MM.1S (cell line): ENCODE measurements around the gene MUC12.

Experiments used
- DNase-seq: peaks from one replicate; pipeline ENCODE4 v3.0.0-alpha.2; 2015
- H2AFZ ChIP-seq: fragments of 300-600 bp; sonication (generic); 2 replicates; pipeline ENCODE4 v1.6.0; 2016; ENCODE audit warnings: antibody characterized with exemption, low read length
- H3F3A ChIP-seq: fragments of 300-600 bp; sonication (generic); 2 replicates; pipeline ENCODE4 v1.6.1; 2016; ENCODE audit warnings: mild to moderate bottlenecking, antibody characterized with exemption, low read length, moderate library complexity, mixed read lengths; ENCODE audit not compliant: insufficient read depth
- H3K27ac ChIP-seq: fragments of 300-600 bp; sonication (generic); 2 replicates; pipeline ENCODE4 v1.5.1; 2016; ENCODE audit warnings: mild to moderate bottlenecking, low read length
- H3K27me3 ChIP-seq: fragments of 300-600 bp; sonication (generic); replicated peaks from 2 replicates; pipeline ENCODE4 v1.6.0; 2016; ENCODE audit warnings: low read length; ENCODE audit not compliant: insufficient read depth
- H3K36me3 ChIP-seq: fragments of 300-600 bp; sonication (generic); replicated peaks from 2 replicates; pipeline ENCODE4 v1.6.1; 2016; ENCODE audit warnings: mild to moderate bottlenecking, low read length, mixed read lengths; ENCODE audit not compliant: insufficient read depth
- H3K4me1 ChIP-seq: fragments of 300-600 bp; sonication (generic); 2 replicates; pipeline ENCODE4 v1.6.1; 2016; ENCODE audit warnings: low read length, mixed read lengths
- H3K4me2 ChIP-seq: fragments of 300-600 bp; sonication (generic); 2 replicates; pipeline ENCODE4 v1.6.0; 2016; ENCODE audit warnings: low read depth, low read length
- H3K4me3 ChIP-seq: fragments of 300-600 bp; sonication (generic); 2 replicates; pipeline ENCODE4 v1.5.1; 2016; ENCODE audit warnings: low read length, mixed read lengths
- H3K79me2 ChIP-seq: fragments of 300-600 bp; sonication (generic); 2 replicates; pipeline ENCODE4 v1.6.1; 2016; ENCODE audit warnings: mixed run types, low read length, mixed read lengths
- H3K9ac ChIP-seq: fragments of 300-600 bp; sonication (generic); 2 replicates; pipeline ENCODE4 v1.6.1; 2016; ENCODE audit warnings: low read length, mixed read lengths
- H3K9me2 ChIP-seq: fragments of 300-600 bp; sonication (generic); replicated peaks from 2 replicates; pipeline ENCODE4 v1.6.1; 2016; ENCODE audit warnings: mild to moderate bottlenecking, low read length, mixed read lengths; ENCODE audit not compliant: insufficient read depth
- H3K9me3 ChIP-seq: fragments of 300-600 bp; sonication (generic); replicated peaks from 2 replicates; pipeline ENCODE4 v1.6.1; 2016; ENCODE audit warnings: mild to moderate bottlenecking, low read length, mixed read lengths; ENCODE audit not compliant: insufficient read depth
- H4K20me1 ChIP-seq: fragments of 300-600 bp; sonication (generic); 2 replicates; pipeline ENCODE4 v1.6.1; 2016; ENCODE audit warnings: mild to moderate bottlenecking, low read length, moderate library complexity, mixed read lengths; ENCODE audit not compliant: insufficient read depth
- CTCF ChIP-seq: fragments of 300-600 bp; sonication (generic); IDR thresholded peaks from 2 replicates; pipeline ENCODE4 v1.5.1; 2016; ENCODE audit warnings: antibody characterized with exemption, low read length, mixed read lengths
- EZH2 ChIP-seq: fragments of 300-600 bp; sonication (generic); optimal IDR thresholded peaks from 2 replicates; pipeline ENCODE3; 2017; ENCODE audit warnings: low read depth, mild to moderate bottlenecking, antibody characterized with exemption, low read length, mixed read lengths
- EZH2phosphoT487 ChIP-seq: fragments of 300-600 bp; sonication (generic); IDR thresholded peaks from 2 replicates; pipeline ENCODE4 v1.6.1; 2018; ENCODE audit warnings: antibody characterized with exemption, low read length

MUC12 gene

DNA sequence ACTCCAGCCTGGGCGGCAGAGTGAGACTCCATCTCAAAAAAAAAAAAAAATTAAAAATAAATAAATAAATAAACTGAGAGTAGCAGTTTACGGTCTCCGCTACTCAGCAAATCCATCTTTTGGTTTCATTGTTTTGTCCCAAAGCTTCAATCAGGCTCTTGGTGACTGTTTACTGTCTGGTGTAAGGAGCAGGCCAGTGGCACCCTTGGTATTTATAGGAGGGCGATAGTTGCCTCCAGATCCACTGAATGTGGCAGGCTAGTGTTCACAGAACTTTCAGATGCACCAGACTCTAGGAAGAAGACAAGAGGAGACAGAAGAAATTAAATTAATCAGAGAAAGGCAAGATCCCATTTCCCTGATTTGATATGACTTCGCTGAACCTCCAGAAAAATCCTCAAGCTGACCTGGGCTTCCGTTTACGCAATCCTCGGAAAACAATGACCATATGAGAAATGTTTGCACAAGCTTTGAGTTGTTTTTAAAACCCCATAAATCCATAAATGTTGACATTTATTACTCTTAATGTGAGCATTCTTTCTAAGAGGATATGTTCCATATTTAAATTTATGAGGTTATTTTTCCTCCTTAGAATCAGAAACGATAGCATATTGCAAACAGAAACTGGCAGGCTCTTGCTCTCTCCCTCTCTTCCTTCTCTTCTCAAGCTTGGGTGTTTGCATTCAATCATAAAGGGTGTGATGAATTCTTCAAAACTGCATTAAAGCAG lies 27.2 kb upstream of the MUC12 start:
- Histone ChIP-seq H3K9ac (no peak overlapping the region), H3K9me3 (no peaks in the 10 kb centered on the region), H3K9me2 (no peaks in the 10 kb centered on the region), H3K4me1 (no peaks in the 10 kb centered on the region), H3K27me3 (peaks cover 62% of the 10 kb centered on the region), H3K79me2 (no peaks in the 10 kb centered on the region), H3K4me2 (no peak overlapping the region), H3K27ac (no peak overlapping the region), H3K36me3 (no peaks in the 10 kb centered on the region), H2AFZ (no peak overlapping the region), H3K4me3 (no peak overlapping the region), H4K20me1 (no peaks in the 10 kb centered on the region), H3F3A (no peaks in the 10 kb centered on the region)
- TF ChIP-seq EZH2 (no peak), CTCF (no peak), EZH2phosphoT487 (no peak)
- DNase-seq: no peak

DNA sequence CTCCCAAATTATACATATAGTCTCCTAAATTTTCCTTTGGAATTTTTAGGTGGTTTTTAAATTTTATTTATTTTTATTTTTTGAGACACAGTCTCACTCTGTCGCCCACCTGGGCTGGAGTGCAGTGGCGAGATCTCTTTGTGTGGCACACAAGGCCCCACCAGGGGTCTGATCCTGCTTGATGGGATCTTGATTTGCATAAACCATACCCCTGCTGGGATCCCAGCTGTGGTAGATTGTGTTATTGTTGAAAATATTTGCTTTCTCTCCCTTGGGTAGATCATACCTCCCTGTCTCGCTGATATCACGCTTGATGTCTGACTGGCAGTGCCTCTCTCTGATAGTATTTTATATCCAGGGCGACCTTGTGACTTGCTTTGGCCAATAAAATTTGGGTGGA lies 25.7 kb upstream of the MUC12 start:
- H3K27ac ChIP-seq: no peak overlapping the region
- DNase-seq: no peak
- no peak for TF ChIP-seq EZH2
- no peak for TF ChIP-seq EZH2phosphoT487

DNA sequence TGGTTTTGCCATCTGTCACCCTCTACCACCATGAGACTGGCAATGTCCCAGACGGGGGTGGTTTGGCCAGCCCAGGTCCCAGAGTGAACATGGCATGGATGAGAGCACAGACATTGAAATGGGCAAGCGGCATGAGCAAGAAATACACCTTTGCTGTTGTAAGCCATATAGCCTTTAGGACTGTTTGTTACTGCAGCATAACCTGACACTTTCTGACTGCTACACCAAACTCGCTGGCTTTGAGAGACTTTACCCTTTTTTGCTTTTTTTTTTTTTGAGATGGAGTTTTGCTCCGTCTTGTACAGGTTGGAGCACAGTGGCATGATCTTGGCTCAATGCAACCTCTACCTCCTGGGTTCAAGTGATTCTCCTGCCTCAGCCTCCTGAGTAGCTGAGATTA lies 25.2 kb upstream of the MUC12 start:
- H3K79me2 ChIP-seq: no peaks in the 10 kb centered on the region

More for the DNA sequence above, 25.7 kb upstream of the MUC12 start:
- Histone ChIP-seq H3K27me3 (peaks cover 68% of the 10 kb centered on the region), H3K4me2 (no peak overlapping the region), H3K9ac (no peak overlapping the region), H3K4me1 (no peaks in the 10 kb centered on the region), H3K9me2 (no peaks in the 10 kb centered on the region), H3K36me3 (no peaks in the 10 kb centered on the region), H4K20me1 (no peaks in the 10 kb centered on the region), H3K4me3 (no peak overlapping the region), H3K79me2 (no peaks in the 10 kb centered on the region), H3K9me3 (no peaks in the 10 kb centered on the region), H3F3A (no peaks in the 10 kb centered on the region), H2AFZ (no peak overlapping the region)

More for the DNA sequence above, 25.2 kb upstream of the MUC12 start:
- Histone ChIP-seq H3F3A (no peaks in the 10 kb centered on the region), H3K27ac (no peak overlapping the region), H4K20me1 (no peaks in the 10 kb centered on the region), H3K4me3 (no peak overlapping the region), H2AFZ (no peak overlapping the region), H3K9me2 (no peaks in the 10 kb centered on the region), H3K9ac (no peak overlapping the region), H3K4me1 (no peaks in the 10 kb centered on the region), H3K27me3 (peaks cover 72% of the 10 kb centered on the region), H3K36me3 (no peaks in the 10 kb centered on the region), H3K9me3 (no peaks in the 10 kb centered on the region), H3K4me2 (no peak overlapping the region)
- TF ChIP-seq EZH2 (no peak), EZH2phosphoT487 (no peak), CTCF (no peak)
- no peak for DNase-seq
